Activated CD4-positive, CD25-positive, alpha-beta regulatory T cell treated with anti-CD3 and anti-CD28 coated beads, Interleukin-2, amount 50 U/mL, for 16 hours (primary cell): Measurements from ENCODE around the gene PPIL1.
"Not testable (repeated sequence)": the region's sequence is repeated elsewhere in the genome, so short reads cannot be mapped to it uniquely, and the experiment has no call there.

ENCODE experiments used
- DNase-seq: peaks from one replicate; pipeline ENCODE4 v3.0.0-alpha.2; 2020; ENCODE audit warnings: low read depth, low spot score

The PPIL1 gene

GRCh38 chr6:36874443-36875249, at the start of gene PPIL1:
Gene PPIL1, minus strand, starts transcription at chr6:36874803. Its CDS starts 31 bp downstream, at chr6:36874772.
- DNase-seq: peak; percentile 68

GRCh38 chr6:36924131-36924530, 49.5 kb upstream of the PPIL1 start:
- no peak for DNase-seq

GRCh38 chr6:36920546-36920945, 45.9 kb upstream of the PPIL1 start:
- no peak for DNase-seq

DNA sequence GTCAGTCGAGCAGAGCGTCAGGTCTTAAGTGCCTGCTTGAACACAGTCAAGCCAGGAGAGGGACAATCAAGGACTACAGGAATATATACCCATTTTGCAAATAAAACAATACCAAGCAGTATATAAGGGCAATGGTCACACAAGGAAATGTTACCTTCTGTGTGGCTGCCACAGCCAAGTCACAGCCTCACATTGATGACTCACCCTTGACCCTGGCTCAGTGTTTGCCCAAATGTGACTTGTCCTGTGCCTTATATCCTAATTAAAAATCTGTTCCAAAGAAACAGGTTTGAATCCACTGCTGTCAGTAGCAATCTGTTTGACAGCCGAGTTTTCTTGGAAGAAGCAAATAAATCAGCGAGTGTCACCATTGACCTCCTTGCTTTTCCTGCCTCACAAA, 45.4 kb upstream of the PPIL1 start:
- no peak for DNase-seq

DNA sequence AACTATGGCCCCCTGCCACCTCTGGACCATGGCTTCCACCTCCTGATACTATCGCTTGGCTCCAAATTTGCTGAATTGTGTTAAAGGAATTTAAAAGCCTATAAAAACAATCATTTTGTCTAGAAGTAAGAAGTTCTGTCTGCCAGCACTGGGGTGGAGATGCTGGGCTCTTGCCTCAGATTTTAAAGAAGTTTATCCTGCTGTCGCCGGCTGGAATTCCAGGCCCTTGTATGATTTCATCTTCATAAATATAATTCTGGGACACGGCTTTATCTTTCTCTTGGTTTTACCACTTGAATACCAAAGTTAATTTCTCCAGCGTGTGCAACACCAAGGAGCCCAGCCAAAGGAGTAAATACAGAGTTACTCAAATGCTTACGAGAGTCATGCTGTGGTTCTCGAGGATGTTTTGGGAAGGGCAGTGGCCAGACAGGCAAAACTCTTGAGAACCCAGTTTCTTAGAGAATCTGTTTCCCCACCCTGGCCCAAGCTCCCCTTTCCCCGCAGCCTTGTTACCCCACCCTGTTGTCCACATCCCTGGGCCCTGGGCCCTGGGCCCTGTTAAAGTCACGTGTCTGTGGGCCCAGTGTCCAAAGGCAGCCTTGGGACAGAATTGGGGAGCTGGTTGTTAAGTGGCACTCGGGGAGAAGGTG, 43.1 kb upstream of the PPIL1 start:
- DNase-seq: no peak

DNA sequence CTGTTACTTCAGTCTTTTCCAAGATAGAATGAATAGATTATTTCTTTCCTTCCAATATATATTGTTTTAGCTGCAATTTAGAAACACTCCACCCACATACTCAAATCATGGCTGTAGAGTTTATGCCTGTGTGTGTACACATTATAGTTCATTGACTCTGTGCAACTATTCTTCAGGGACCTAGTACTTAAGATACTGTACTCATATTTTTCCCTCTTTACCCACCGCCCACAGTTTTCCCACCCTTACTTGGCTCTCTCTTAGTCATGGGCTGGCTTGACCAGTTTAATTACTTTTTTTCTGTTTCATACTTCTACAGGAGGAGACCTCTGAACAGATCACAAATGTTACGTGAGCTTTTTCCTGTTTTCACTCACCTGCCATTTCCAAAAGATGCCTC, 41.5 kb upstream of the PPIL1 start:
- no peak for DNase-seq

DNA sequence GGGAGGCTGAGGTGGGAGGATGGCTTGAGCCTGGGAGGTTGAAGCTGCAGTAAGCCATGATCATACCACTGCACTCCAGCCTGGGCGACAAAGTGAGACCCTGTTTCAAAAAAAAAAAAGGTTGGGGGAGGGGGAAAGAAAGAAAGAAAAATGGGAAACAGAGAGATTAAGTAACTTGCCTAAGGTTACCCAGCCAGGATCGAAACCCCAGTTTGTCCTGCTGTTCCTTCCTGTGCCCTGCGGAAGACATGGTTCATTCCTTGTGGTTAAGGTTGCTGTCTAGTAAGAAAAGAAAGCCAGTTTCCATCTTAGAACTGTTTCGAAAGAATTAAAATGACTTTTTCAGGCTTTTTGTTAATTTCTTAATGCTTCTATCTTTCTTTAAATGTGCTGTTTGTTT, 41.0 kb upstream of the PPIL1 start:
- no peak for DNase-seq

DNA sequence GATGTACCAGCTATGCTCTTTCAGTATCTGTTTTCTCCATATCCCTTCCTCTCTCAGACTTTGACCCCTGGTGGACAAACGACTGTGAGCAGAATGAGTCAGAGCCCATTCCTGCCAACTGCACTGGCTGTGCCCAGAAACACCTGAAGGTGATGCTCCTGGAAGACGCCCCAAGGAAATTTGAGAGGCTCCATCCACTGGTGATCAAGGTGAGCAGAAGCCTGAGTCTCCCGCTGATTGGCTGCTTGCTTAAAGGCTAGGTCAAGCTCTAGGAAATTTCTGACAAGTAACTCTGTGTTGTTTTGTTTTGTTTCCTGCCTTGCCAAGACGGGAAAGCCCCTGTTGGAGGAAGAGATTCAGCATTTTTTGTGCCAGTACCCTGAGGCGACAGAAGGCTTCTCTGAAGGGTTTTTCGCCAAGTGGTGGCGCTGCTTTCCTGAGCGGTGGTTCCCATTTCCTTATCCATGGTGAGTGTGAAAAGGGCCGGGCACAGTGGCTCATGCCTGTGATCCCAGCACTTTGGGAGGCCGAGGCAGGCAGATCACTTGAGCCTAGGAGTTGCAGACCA, 39.7 kb upstream of the PPIL1 start:
- DNase-seq: no peak

DNA sequence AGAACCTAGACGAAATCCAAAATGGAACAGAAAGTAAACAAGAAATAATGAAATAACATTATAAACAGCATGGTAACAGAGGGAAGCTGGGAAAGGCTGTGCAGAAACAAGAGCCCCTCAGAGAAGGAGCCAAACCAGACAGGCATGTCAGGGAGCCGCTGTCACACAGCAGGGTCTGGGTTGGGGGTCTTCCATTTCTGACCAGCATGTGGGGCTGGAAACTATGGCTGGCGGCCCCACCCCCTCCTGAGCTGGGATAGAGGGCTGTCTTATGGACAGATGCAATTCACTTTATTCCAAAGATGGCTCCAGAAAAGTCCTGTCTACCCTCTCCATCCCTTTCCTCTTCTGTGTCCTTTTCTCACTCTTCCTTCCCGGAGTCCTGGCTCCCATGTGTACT, 38.5 kb upstream of the PPIL1 start:
- DNase-seq: no peak

- DNase-seq: peak; percentile 25
Observed at GRCh38 chr6:36912586-36912985, 38.0 kb upstream of the PPIL1 start.

- DNase-seq: no peak
Observed at GRCh38 chr6:36912030-36912454, 37.4 kb upstream of the PPIL1 start.

DNA sequence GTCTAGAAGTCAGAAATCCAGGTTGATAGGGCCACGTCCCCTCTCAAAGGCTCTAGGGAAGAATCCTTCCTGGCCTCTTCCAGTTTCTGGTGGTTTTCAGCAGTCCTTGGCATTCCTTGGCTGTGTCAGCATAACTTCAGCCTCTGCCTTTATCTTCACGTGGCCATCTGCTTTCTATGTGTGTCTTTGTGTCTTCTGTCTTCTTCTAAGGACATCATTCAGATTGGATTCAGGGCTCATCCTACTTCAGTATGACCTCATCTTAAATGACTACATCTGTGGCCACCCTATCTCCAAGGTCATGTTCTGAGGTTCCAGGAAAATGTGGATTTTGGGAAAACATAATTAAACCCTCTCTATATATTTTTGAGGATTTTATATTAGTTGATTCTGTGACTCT, 34.1 kb upstream of the PPIL1 start:
- no peak for DNase-seq

DNA sequence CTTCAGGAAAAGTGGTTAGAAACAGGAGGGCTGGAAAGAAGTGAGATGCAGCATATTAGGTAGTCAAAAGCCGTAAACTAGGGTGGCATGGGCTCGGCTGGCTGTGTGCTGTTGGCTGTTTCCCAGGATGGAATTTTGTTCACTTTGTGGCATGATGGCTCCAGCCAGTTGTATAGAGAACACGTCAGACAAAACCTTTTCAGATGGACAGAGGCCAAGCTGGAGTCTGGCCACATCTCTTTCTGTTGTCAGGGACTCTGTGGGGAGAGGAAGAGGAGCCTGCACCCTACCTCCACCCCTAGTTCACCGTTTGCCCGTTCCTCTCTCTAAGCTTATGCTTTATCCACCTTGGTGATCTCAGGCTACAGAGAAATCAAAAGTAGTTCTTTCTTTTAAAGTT, 33.2 kb upstream of the PPIL1 start:
- DNase-seq: no peak

DNA sequence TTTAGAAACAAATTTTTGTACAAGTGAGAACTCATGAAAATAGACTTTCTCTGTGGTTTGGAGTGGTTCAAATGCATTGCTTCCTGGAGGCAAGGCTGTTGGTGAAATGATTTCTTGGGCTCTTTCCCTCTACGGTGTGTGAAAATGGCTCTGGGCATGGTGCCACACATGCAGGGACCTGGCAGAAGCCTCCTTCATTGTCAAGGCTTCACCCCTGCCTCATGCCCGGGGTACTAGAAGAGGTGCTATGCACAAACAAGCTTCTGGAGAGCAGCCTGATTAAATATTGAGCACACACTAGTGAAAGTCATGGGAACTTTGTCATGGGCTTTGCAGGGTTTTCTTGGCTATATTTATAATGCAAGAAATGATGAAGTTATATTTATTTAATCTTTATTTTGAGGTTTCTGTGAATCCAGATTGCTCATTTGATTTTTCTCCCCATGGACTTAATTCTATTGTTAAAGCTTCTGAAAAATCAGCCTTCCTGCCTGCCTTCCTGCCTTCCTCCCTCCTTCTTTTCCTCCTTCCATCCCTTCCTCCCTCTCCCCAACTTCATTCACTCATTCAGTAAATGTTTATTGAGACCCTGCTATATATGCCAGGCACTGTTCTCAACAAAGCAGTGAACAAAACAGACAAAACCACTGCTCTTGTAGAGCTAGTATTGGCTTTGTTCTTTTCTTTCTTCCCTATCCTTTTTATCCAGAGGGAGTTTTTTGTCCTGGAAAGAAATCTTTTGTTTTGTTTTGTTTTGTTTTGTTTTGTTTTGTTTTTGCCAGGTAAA, 32.1 kb upstream of the PPIL1 start:
- DNase-seq: no peak

GRCh38 chr6:36904851-36905393, 30.3 kb upstream of the PPIL1 start:
- DNase-seq: no peak

DNA sequence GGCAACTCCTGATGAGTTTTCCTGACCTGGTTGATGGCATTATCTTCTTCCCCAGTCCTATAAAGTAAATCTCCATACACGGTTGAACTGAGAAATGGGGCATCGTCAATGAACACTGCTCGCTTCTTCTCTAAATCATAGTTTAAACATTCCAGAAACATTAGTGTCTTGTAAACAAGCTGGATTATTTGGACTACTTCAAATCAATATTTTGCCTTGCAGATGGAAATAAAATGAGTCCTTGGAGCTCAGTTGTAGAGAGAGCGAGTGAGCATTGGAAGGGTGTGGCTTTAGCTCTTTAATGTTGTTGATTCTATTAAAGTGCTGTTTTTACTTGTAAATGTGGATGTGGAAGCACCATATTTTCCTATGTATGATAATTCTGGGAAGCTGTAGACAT, 29.5 kb upstream of the PPIL1 start:
- DNase-seq: no peak

DNA sequence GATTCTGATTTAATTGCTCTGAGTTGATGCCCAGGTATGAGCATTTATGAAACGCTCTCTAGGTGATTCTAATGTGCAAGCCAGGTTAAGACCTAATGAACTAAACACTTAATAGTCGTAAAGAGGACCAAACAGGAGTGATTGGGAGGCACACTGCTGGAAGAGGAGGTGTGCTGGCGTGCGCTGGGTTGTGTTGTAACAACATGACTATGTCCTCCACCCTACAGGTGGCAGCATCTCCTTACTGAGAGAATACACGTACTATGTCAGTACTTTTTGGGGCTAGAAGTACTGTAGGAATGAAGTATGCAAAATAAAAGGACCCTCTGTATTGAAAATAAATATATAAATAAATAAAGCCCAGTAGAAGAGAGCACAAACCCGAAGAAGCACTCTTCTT, 23.0 kb upstream of the PPIL1 start:
- DNase-seq: no peak

GRCh38 chr6:36893976-36894932, 19.7 kb upstream of the PPIL1 start:
- no peak for DNase-seq

- DNase-seq: not testable (repeated sequence)
Observed at GRCh38 chr6:36891153-36891552, 16.6 kb upstream of the PPIL1 start.

DNA sequence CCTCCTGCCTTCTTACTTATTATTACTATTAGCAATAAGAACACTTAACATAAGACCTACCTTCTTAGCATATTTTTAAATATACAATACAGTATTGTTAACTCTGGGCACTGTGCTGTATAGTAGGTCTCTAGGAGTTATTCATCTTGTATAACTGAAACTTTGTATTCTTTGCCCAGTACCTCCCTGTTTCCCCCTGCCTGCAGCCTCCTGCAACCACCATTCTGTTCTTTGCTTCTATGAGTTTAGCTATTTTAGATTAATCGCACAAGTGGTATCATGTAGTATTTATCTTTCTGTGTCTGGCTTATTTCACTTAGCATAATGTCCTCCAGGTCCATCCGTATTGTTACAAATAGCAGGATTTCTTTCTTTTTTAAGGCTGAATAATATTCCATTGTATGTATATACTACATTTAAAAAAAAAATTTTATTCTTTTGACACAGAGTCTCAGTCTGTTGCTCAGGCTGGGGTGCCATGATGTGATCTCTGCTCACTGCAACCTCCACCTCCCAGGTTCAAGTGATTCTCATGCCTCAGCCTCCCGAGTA, 15.6 kb upstream of the PPIL1 start:
- no peak for DNase-seq
